Mesodermal cell (in vitro differentiated cells): ENCODE data around the gene ERC1.

Source experiments
- H3K27ac ChIP-seq: 2 replicates; pipeline ENCODE4 v1.7.0; 2013; ENCODE audit warnings: mild to moderate bottlenecking, low read depth, low read length, moderate library complexity; ENCODE audit not compliant: severe bottlenecking
- H3K36me3 ChIP-seq: 2 replicates; pipeline ENCODE4 v1.7.1; 2013; ENCODE audit warnings: mild to moderate bottlenecking, low read length, moderate library complexity; ENCODE audit not compliant: control insufficient read depth, insufficient read depth
- H3K4me1 ChIP-seq: one replicate; pipeline ENCODE4 v1.7.1; 2013; ENCODE audit warnings: mild to moderate bottlenecking, low read length; ENCODE audit not compliant: insufficient read depth, control insufficient read depth, poor library complexity, severe bottlenecking
- H3K4me3 ChIP-seq: 2 replicates; pipeline ENCODE4 v1.7.0; 2013; ENCODE audit warnings: low read length, control low read depth, mild to moderate bottlenecking; ENCODE audit not compliant: insufficient read depth, poor library complexity, severe bottlenecking; ENCODE audit errors: extremely low read depth
- H3K9me3 ChIP-seq: 2 replicates; pipeline ENCODE4 v1.7.1; 2013; ENCODE audit warnings: mild to moderate bottlenecking, low read length, moderate library complexity; ENCODE audit not compliant: control insufficient read depth
- WGBS, 2 experiments: methylation state at CpG; one replicate each; pipeline ENCODE4 v1.1.5; 2013; ENCODE audit warnings: missing lambda C conversion rate in 2 of 2; ENCODE audit not compliant: insufficient coverage in 2 of 2; 5-methylcytosine and 5-hydroxymethylcytosine counted together

The ERC1 gene

GRCh38 chr12:1001507-1001906, 10.5 kb downstream of the ERC1 start:
- Histone ChIP-seq H3K4me1 (peaks cover 3% of the 10 kb centered on the region), H3K9me3 (no peaks in the 10 kb centered on the region), H3K36me3 (peaks cover 10% of the 10 kb centered on the region), H3K27ac (no peak overlapping the region), H3K4me3 (no peak overlapping the region)
- WGBS, 2 experiments = no CpG with 5 or more reads among the region's 3 CpGs

DNA sequence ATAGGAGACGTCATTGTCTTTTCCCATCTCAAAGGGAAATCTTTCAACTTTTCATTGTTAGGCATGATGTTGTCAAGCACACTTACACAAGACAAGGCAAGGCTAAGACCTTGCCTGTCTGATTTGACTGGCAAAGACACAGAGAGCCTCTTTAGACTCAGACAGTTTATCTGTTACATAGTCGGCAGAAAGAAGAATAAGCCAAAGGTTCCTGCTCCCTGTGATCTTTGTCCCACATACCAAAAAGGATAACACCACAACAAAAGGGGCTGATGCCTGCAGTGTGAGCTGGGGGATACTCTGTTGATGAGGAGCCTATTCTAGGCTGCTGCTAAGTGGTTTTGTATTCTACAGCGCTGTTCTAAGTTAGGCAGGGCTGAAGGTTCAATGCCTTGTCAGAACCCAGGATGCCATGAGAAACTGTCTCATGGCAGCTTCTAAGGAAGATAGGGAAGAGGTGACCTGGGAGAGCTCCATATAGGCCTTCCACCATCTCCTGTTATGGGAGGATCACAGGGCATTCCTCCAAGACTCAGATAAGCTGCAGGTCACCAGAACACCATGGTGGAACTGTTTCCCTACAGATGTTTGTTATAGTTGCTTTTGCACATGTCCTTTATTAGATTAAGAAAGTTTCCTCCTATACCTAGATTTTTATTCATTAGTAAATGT, 12.7 kb downstream of the ERC1 start:
- peak overlapping the region; percentile 58 for H3K27ac ChIP-seq
- H3K4me3 ChIP-seq = no peak overlapping the region
- peaks cover 10% of the 10 kb centered on the region for H3K36me3 ChIP-seq
- peaks cover 3% of the 10 kb centered on the region for H3K4me1 ChIP-seq
- no peaks in the 10 kb centered on the region for H3K9me3 ChIP-seq
- WGBS, 2 experiments = 69 to 100% methylated on average over 1 to 2 of the region's 3 CpGs

- no peak overlapping the region for H3K27ac ChIP-seq
- H3K4me3 ChIP-seq = no peak overlapping the region
- H3K9me3 ChIP-seq = no peaks in the 10 kb centered on the region
- peaks cover 3% of the 10 kb centered on the region for H3K4me1 ChIP-seq
- peaks cover 5% of the 10 kb centered on the region for H3K36me3 ChIP-seq
- 87 to 95% methylated on average over 4 of the region's 6 CpGs for WGBS, 2 experiments
Observed at GRCh38 chr12:1006255-1006654, 15.2 kb downstream of the ERC1 start.

DNA sequence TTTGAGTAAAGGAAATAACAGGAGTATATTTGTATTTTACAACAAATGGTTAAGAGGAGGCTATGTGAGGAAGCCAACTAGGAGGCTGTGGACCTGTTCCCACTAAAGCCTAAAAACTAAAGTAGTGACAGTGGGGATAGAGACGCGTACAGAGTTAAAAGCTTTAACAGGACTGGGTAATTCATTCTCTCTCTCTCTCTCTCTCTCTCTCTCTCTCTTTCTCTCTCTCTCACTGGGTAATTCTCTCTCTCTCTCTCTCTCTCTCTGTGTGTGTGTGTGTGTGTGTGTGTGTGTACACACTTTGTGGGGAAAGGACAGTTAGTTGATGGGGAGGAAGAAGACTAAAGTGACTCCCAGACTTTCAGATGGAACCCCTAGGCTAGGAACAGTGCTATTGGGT, 16.3 kb downstream of the ERC1 start:
- H3K9me3 ChIP-seq = no peaks in the 10 kb centered on the region
- no peak overlapping the region for H3K4me3 ChIP-seq
- no peaks in the 10 kb centered on the region for H3K36me3 ChIP-seq
- H3K4me1 ChIP-seq = peaks cover 3% of the 10 kb centered on the region
- WGBS, 2 experiments = no CpG with 5 or more reads among the region's 2 CpGs
- H3K27ac ChIP-seq = no peak overlapping the region

GRCh38 chr12:1007994-1008393, 17.0 kb downstream of the ERC1 start:
- Histone ChIP-seq H3K4me3 (no peak overlapping the region), H3K27ac (no peak overlapping the region), H3K36me3 (no peaks in the 10 kb centered on the region), H3K9me3 (no peaks in the 10 kb centered on the region), H3K4me1 (peaks cover 3% of the 10 kb centered on the region)
- WGBS, 2 experiments = 80 to 100% methylated on average over 1 of the region's 7 CpGs

GRCh38 chr12:1011091-1011490, 20.1 kb downstream of the ERC1 start:
- no peak overlapping the region for H3K27ac ChIP-seq
- 97 to 100% methylated on average over 3 to 4 of the region's 5 CpGs for WGBS, 2 experiments
- no peaks in the 10 kb centered on the region for H3K9me3 ChIP-seq
- H3K36me3 ChIP-seq = no peaks in the 10 kb centered on the region
- H3K4me1 ChIP-seq = peaks cover 9% of the 10 kb centered on the region
- no peak overlapping the region for H3K4me3 ChIP-seq

GRCh38 chr12:1013618-1014489, 22.8 kb downstream of the ERC1 start:
- Histone ChIP-seq H3K9me3 (no peaks in the 10 kb centered on the region), H3K4me3 (no peak overlapping the region), H3K36me3 (no peaks in the 10 kb centered on the region), H3K27ac (peak overlapping the region; percentile 58), H3K4me1 (peaks cover 9% of the 10 kb centered on the region)
- WGBS, 2 experiments = 88 to 90% methylated on average over 4 to 7 of the region's 10 CpGs

DNA sequence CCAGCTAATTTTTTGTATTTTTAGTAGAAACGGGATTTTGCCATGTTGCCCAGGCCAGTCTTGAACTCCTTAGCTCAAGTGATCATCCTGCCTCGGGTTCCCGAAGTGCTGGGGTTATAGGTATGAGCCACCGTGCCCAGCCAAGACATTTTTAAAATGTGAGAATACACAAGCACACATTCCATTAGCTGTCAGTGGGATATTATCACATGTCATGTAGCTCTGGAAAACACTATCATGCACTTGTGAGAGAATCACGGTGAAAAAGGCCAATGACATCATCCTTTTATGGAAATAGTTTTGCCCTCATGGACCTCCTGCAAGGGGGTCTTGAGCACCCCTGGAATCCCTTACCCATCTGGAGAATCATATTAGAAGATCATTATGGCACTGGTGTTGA, 28.3 kb downstream of the ERC1 start:
- no peak overlapping the region for H3K4me3 ChIP-seq
- WGBS, 2 experiments = 94 to 100% methylated on average over 2 of the region's 5 CpGs
- H3K36me3 ChIP-seq = peaks cover 16% of the 10 kb centered on the region
- no peaks in the 10 kb centered on the region for H3K4me1 ChIP-seq
- H3K27ac ChIP-seq = no peak overlapping the region
- no peaks in the 10 kb centered on the region for H3K9me3 ChIP-seq

DNA sequence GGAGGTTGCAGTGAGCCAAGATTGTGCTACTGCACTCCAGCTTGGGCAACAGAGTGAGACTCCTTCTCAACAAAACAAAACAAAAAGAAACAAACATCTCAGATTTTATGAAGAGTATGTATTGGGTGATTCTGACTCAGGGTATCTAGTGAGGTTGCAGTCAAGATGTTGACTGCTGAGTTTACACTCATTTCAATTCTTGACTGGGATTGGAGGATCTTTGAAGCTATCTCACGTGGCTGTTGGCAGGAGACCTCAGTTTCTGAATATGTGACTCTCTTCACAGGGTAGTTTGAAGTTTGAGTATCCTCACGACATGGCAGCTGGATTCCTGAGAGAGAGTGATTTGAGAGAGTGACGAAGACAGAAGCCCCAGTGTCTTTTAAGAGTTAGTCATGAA, 29.4 kb downstream of the ERC1 start:
- WGBS, 2 experiments = 92 to 100% methylated on average over 2 to 3 of the region's 3 CpGs
- no peaks in the 10 kb centered on the region for H3K9me3 ChIP-seq
- peaks cover 16% of the 10 kb centered on the region for H3K36me3 ChIP-seq
- H3K4me1 ChIP-seq = no peaks in the 10 kb centered on the region
- H3K4me3 ChIP-seq = no peak overlapping the region
- no peak overlapping the region for H3K27ac ChIP-seq

DNA sequence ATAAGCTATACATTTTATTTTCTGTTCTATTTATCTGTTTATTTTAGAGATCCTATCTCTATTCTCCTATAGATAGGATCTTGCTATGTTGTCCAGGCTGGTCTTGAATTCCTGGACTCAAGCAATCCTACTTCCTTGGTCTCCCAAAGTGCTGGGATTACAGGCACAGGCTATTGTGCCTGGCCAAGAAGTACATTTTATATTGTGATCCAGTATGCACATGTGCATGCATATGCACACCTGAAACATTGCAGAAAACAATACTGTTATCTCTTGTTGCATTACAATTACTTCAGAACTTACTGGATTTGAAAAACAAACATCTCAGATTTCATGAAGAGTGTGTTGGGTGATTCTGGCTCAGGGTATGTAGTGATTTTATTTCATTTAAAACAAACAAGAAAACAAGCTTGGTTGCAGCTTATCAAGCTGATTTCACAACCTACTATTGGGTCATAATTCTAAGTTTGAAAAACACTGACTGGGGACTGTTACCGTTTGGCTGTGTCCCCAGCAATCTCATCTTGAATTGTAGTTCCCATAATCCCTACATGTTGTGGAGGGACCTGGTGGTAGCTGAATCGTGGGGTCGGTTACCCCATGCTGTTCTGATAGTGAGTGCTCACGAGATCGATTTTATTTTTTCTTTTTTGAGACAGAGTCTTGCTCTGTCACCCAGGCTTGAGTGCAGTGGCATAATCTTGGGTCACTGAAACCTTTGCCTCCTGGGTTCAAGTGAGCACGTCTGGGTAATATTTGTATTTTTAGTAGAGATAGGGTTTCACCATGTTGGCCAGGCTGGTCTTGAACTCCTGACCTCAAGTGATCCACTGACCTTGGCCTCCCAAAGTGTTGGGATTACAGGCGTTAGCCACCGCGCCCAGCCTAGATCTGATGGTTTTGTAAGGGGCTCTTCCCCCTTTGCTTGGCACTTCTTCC, 31.3 kb downstream of the ERC1 start:
- 84 to 89% methylated on average over 6 to 9 of the region's 9 CpGs for WGBS, 2 experiments
- Histone ChIP-seq H3K4me3 (no peak overlapping the region), H3K27ac (no peak overlapping the region), H3K9me3 (no peaks in the 10 kb centered on the region), H3K36me3 (peaks cover 17% of the 10 kb centered on the region), H3K4me1 (no peaks in the 10 kb centered on the region)
